Progenitor cell of endocrine pancreas (in vitro differentiated cells): ENCODE results near the gene SCCPDH. TPM values are rescaled to one million over a fixed set of nuclear protein-coding genes. Genes with fewer than 3 reads are reported as not detected.

Experiments used
- DNase-seq: peaks from one replicate; pipeline ENCODE4 v3.0.0; 2021; ENCODE audit warnings: low spot score; ENCODE audit not compliant: unreplicated experiment
- H3K27ac Mint-ChIP-seq: 2 replicates; pipeline ENCODE4 v1.8.0; 2021; ENCODE audit warnings: mild to moderate bottlenecking, moderate library complexity, mixed read lengths
- H3K27me3 Mint-ChIP-seq: 2 replicates; pipeline ENCODE4 v1.8.0; 2021; ENCODE audit warnings: mixed read lengths
- H3K36me3 Mint-ChIP-seq: 2 replicates; pipeline ENCODE4 v1.8.0; 2022; ENCODE audit warnings: mixed read lengths; ENCODE audit not compliant: insufficient read depth
- H3K4me1 Mint-ChIP-seq: 2 replicates; pipeline ENCODE4 v1.8.0; 2021; ENCODE audit warnings: low read depth, mixed read lengths
- H3K4me3 Mint-ChIP-seq: 2 replicates; pipeline ENCODE4 v1.8.0; 2021; ENCODE audit warnings: low read depth, mild to moderate bottlenecking, moderate library complexity, mixed read lengths
- H3K9me3 Mint-ChIP-seq: 2 replicates; pipeline ENCODE4 v1.8.0; 2021; ENCODE audit warnings: low read depth, mixed read lengths
- CTCF ChIP-seq: fragments of 200-600 bp; sonication (generic); IDR thresholded peaks from one replicate; pipeline ENCODE4 v1.5.0; 2021; ENCODE audit warnings: antibody characterized with exemption, mild to moderate bottlenecking; ENCODE audit not compliant: unreplicated experiment
- total RNA-seq: library from RNA; stranded (reverse); gene quantifications from 2 replicates; pipeline ENCODE4 v1.2.1, GENCODE V29; 2021

The SCCPDH gene
- total RNA-seq, 1 donor from 2014 or later: 43.3 TPM

- Mint-ChIP-seq H3K4me3 (no peak overlapping the region), H3K4me1 (peaks cover 19% of the 10 kb centered on the region), H3K9me3 (no peaks in the 10 kb centered on the region), H3K36me3 (peaks cover 19% of the 10 kb centered on the region), H3K27ac (no peak overlapping the region), H3K27me3 (no peaks in the 10 kb centered on the region)
- no peak for TF ChIP-seq CTCF
- no peak for DNase-seq
Measured at GRCh38 chr1:246750752-246751151, 26.5 kb downstream of the SCCPDH start.

GRCh38 chr1:246753670-246754535 is 29.7 kb downstream of the SCCPDH start:
- peak; percentile 52 for DNase-seq
- TF ChIP-seq CTCF: peak; percentile 80
- Mint-ChIP-seq H3K4me1 (peaks cover 10% of the 10 kb centered on the region), H3K27me3 (no peaks in the 10 kb centered on the region), H3K9me3 (no peaks in the 10 kb centered on the region), H3K36me3 (peaks cover 5% of the 10 kb centered on the region), H3K27ac (no peak overlapping the region), H3K4me3 (no peak overlapping the region)

- H3K36me3 Mint-ChIP-seq: peaks cover 3% of the 10 kb centered on the region
- peaks cover 10% of the 10 kb centered on the region for H3K4me1 Mint-ChIP-seq
- no peak for DNase-seq
- H3K9me3 Mint-ChIP-seq: no peaks in the 10 kb centered on the region
- no peak for TF ChIP-seq CTCF
- H3K27ac Mint-ChIP-seq: no peak overlapping the region
- no peaks in the 10 kb centered on the region for H3K27me3 Mint-ChIP-seq
- H3K4me3 Mint-ChIP-seq: no peak overlapping the region
Measured at GRCh38 chr1:246755419-246755818, 31.2 kb downstream of the SCCPDH start.

GRCh38 chr1:246760422-246761347 is 36.5 kb downstream of the SCCPDH start:
- Mint-ChIP-seq H3K27me3 (no peaks in the 10 kb centered on the region), H3K4me1 (no peaks in the 10 kb centered on the region), H3K9me3 (no peaks in the 10 kb centered on the region), H3K4me3 (no peak overlapping the region), H3K36me3 (peaks cover 12% of the 10 kb centered on the region), H3K27ac (no peak overlapping the region)
- no peak for TF ChIP-seq CTCF
- no peak for DNase-seq

GRCh38 chr1:246761396-246761795 is 37.2 kb downstream of the SCCPDH start:
- Mint-ChIP-seq H3K9me3 (no peaks in the 10 kb centered on the region), H3K27ac (no peak overlapping the region), H3K36me3 (peaks cover 14% of the 10 kb centered on the region), H3K4me1 (no peaks in the 10 kb centered on the region), H3K4me3 (no peak overlapping the region), H3K27me3 (no peaks in the 10 kb centered on the region)
- DNase-seq: no peak
- no peak for TF ChIP-seq CTCF
